Uterus (tissue), 2 donors: ENCODE measurements around the gene GRAMD1C.

ENCODE experiments used
- CTCF ChIP-seq, 4 experiments: fragments of 200-600 bp in 2 of 4; fragments of 450-650 bp in 2 of 4; sonication (generic) in 2 of 4; IDR thresholded peaks; one replicate each; pipeline ENCODE4 v1.5.1; 2016 to 2019; ENCODE audit warnings: antibody characterized with exemption in 4 of 4, mild to moderate bottlenecking in 2 of 4, moderate library complexity in 1 of 4
- POLR2A ChIP-seq, 2 donors: fragments of 450-650 bp; IDR thresholded peaks; one replicate each; pipeline ENCODE4 v1.6.1; 2016; ENCODE audit warnings: antibody characterized with exemption in 2 of 2, mild to moderate bottlenecking in 1 of 2, moderate library complexity in 1 of 2

- TF ChIP-seq CTCF (IDR thresholded peaks at IDR 0.05) (no peak), POLR2A (IDR thresholded peaks at IDR 0.05) (no peak)
Measured at GRCh38 chr3:113867506-113867905, 28.9 kb downstream of the GRAMD1C start.
